Heart left ventricle (tissue), 16 donors: ENCODE data around the gene FBXO21. TPM values are rescaled to one million over a fixed set of nuclear protein-coding genes. Genes with fewer than 3 reads are reported as not detected.

Experiments
- ATAC-seq, 4 donors: fragments of 200-7000 bp; cut with Tn5 transposase; one replicate each; pipeline ENCODE4 v1.9.1; 2020 to 2022; ENCODE audit warnings: moderate library complexity in 4 of 4, mild to moderate bottlenecking in 3 of 4, moderate number of reproducible peaks in 1 of 4
- DNase-seq, 5 donors: peaks; one replicate each; pipeline ENCODE4 v3.0.0-alpha.2; 2020
- H3K27ac ChIP-seq, 12 donors: fragments of 200-600 bp; sonication (generic) in 4 of 12; one replicate each; pipeline versions ENCODE4 v1.5.0 to v1.8.0; 2016 to 2022; ENCODE audit warnings: mild to moderate bottlenecking in 2 of 12
- H3K27me3 ChIP-seq, 9 donors: fragments of 200-600 bp; sonication (generic) in 2 of 9; one replicate each; pipeline versions ENCODE4 v1.5.1 to v1.8.0; 2016 to 2022; ENCODE audit warnings: mild to moderate bottlenecking in 3 of 9
- H3K36me3 ChIP-seq, 9 donors: fragments of 200-600 bp; sonication (generic) in 2 of 9; one replicate each; pipeline versions ENCODE4 v1.5.0 to v1.8.0; 2018 to 2022; ENCODE audit warnings: mild to moderate bottlenecking in 2 of 9
- H3K4me1 ChIP-seq, 12 donors: fragments of 200-600 bp; sonication (generic) in 4 of 12; one replicate each; pipeline versions ENCODE4 v1.5.0 to v1.8.0; 2016 to 2022; ENCODE audit warnings: mild to moderate bottlenecking in 3 of 12
- H3K4me3 ChIP-seq, 12 donors: fragments of 200-600 bp; sonication (generic) in 4 of 12; one replicate each; pipeline versions ENCODE4 v1.5.0 to v1.8.0; 2017 to 2022; ENCODE audit warnings: mild to moderate bottlenecking in 9 of 12, moderate library complexity in 4 of 12
- H3K9me3 ChIP-seq, 12 donors: fragments of 200-600 bp; sonication (generic) in 4 of 12; one replicate each; pipeline versions ENCODE4 v1.5.0 to v1.8.0; 2016 to 2022; ENCODE audit warnings: mild to moderate bottlenecking in 1 of 12
- POLR2A ChIP-seq, 2 donors: fragments of 450-650 bp; IDR thresholded peaks; one replicate each; pipeline ENCODE4 v1.6.1; 2017; ENCODE audit warnings: antibody characterized with exemption in 2 of 2, mild to moderate bottlenecking in 2 of 2, moderate library complexity in 2 of 2
- WGBS, 4 donors: extraction: QIAGEN DNeasy Blood & Tissue Kit in 2 of 4; methylation state at CpG; one replicate each; pipeline versions ENCODE4 v1.1.5 to v1.1.7; 2013 to 2018; 5-methylcytosine and 5-hydroxymethylcytosine counted together
- intact Hi-C, 10 donors: fragments of 100-400 bp; cut with DNase I; formaldehyde crosslinking; loops; one replicate each; pipeline versions ENCODE4 v1.11.1 to v1.14.2; 2022
- polyA plus RNA-seq, 2 donors: library from polyadenylated mRNA; stranded (reverse); fragments of 200-250 nt; gene quantifications; one replicate each; pipeline ENCODE4 v1.2.3, GENCODE V29; 2013
- total RNA-seq, 9 donors: library from RNA; depleted of rRNA in 2 of 9; stranded (reverse); fragments of >200 nt in 2 of 9; fragmentation: NEBNext Ultra II Directional in 3 of 9; extraction: Animal tissue kit (Norgen Biotek cat#: 25700) in 3 of 9; gene quantifications; one replicate each; pipeline versions ENCODE4 v1.1.0 to v1.2.4, GENCODE V29; 2016 to 2023
- TF ChIP-seq, protein P1 (sequence below), 12 donors: fragments of 200-600 bp; sonication (generic) in 4 of 12; IDR thresholded peaks; one replicate each; pipeline versions ENCODE4 v1.5.0 to v1.8.0; 2018 to 2022; ENCODE audit warnings: antibody characterized with exemption in 12 of 12, mild to moderate bottlenecking in 5 of 12
- donor health status: ischemic (EF 13 %, LVEDD 7.1; RV severe dilation, severe dysfunction).
- donor health status: healthy with polysubstance abuse.
- donor health status: DM: no; HTN: yes; CAD: no.
- donor health status: DM: no; HTN: no; CAD: no.
- donor health status: ischemic (EF 25% LVEDD 6.9; RV normal size, moderate dysfunction).
- donor health status: ischemic (EF 25% LVEDD 5.7; RV mildly dilated, moderate dysfunction).
- donor health status: healthy.
- donor health status: DM: yes; HTN: yes; CAD: no.
- donor health status: ischemic (EF 35%, LVEDD 5.7; RV mildly dilated, moderate dysfunction).
- donor health status: nonischemic (EF 11% LVEDD 7.7; RV severe dilation, severe dysfunction).
- donor health status: DM: yes; HTN: yes; CAD: no.
- donor health status: PGD.
- donor health status: ischemic (EF 29% LVEDD 5.4; RV normal size, mild dysfunction).
- donor health status: nonischemic (EF 23%, LVEDD 6.1; RV moderate dilation, normal function).

Gene FBXO21
- total and polyA plus RNA-seq, 11 donors: 10.9 to 82.4 (median 44.1) TPM

DNA sequence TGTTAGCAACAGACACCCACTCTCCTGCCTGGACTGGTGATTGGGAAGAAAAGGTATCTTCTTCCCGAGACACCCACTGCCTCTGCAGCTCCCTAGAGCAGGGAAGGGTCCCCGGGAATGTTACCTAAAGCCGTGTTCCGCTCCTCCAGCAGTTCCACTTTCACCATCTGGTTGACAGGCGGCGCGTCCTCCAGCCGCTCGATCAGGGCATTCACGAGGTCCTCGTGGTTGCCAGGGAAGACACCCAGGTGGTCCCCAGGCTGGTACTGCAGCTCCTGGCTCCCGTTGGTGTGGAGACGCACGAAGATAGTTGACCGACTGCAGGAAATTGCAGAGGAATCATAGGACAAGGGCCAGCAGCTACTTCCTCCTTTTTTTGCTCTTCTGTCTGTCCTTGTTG lies 44.2 kb upstream of the FBXO21 start:
- H3K27me3 ChIP-seq: peaks cover 0 to 43% (median 4%) of the 10 kb centered on the region in 9 donors
- H3K36me3 ChIP-seq: no peaks in the 10 kb centered on the region
- H3K4me1 ChIP-seq: no peaks in the 10 kb centered on the region
- no peak overlapping the region for H3K27ac ChIP-seq
- DNase-seq (no peak), ATAC-seq (no peak)
- no peaks in the 10 kb centered on the region for H3K9me3 ChIP-seq
- intact Hi-C loops: loop anchor here in 6 of 10 donors (5.0 to 10.0 kb wide), 4 partner anchors 130 to 613 kb away; partner anchors contain the start of gene NOS1 (in 4 of the 6)
- no peak overlapping the region for H3K4me3 ChIP-seq
- 86 to 89% (median 87%) methylated on average over 15 of the region's 15 CpGs for WGBS, 4 donors
- TF ChIP-seq POLR2A (IDR thresholded peaks at IDR 0.05): no peak
- TF ChIP-seq, protein P1, sequence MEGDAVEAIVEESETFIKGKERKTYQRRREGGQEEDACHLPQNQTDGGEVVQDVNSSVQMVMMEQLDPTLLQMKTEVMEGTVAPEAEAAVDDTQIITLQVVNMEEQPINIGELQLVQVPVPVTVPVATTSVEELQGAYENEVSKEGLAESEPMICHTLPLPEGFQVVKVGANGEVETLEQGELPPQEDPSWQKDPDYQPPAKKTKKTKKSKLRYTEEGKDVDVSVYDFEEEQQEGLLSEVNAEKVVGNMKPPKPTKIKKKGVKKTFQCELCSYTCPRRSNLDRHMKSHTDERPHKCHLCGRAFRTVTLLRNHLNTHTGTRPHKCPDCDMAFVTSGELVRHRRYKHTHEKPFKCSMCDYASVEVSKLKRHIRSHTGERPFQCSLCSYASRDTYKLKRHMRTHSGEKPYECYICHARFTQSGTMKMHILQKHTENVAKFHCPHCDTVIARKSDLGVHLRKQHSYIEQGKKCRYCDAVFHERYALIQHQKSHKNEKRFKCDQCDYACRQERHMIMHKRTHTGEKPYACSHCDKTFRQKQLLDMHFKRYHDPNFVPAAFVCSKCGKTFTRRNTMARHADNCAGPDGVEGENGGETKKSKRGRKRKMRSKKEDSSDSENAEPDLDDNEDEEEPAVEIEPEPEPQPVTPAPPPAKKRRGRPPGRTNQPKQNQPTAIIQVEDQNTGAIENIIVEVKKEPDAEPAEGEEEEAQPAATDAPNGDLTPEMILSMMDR (IDR thresholded peaks at IDR 0.05): no peak

DNA sequence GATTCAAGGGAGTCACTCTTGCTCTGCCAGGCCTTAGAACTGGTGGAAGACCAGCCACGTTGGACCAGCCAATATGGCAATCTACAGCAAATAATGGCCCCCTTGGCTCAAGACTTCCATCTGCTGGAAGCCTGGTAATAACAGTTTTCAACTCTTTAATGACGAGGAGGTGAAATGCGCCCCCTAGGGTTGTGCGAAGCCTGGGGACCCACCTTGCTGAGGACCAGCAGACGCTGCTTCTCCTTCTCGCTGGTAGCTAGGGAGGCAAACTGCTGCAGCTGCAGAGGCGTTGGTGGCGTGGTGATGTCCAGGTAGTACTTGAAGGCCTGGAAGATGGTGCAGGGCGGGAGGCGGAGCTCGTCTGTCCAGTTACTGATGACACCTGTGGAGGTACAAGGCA lies 41.5 kb upstream of the FBXO21 start:
- H3K36me3 ChIP-seq: no peaks in the 10 kb centered on the region
- no peaks in the 10 kb centered on the region for H3K4me1 ChIP-seq
- DNase-seq: no peak
- no peaks in the 10 kb centered on the region for H3K9me3 ChIP-seq
- H3K27me3 ChIP-seq: peaks cover 0 to 46% (median 12%) of the 10 kb centered on the region in 9 donors
- TF ChIP-seq, protein P1 (IDR thresholded peaks at IDR 0.05): no peak
- TF ChIP-seq POLR2A (IDR thresholded peaks at IDR 0.05): no peak
- no peak overlapping the region for H3K4me3 ChIP-seq
- no peak for ATAC-seq
- intact Hi-C loops: loop anchor here in 6 of 10 donors (5.0 to 10.0 kb wide), 4 partner anchors 133 to 616 kb away; partner anchors contain the start of gene NOS1 (in 4 of the 6)
- no peak overlapping the region for H3K27ac ChIP-seq
- 78 to 83% (median 81%) methylated on average over 11 of the region's 11 CpGs for WGBS, 4 donors

DNA sequence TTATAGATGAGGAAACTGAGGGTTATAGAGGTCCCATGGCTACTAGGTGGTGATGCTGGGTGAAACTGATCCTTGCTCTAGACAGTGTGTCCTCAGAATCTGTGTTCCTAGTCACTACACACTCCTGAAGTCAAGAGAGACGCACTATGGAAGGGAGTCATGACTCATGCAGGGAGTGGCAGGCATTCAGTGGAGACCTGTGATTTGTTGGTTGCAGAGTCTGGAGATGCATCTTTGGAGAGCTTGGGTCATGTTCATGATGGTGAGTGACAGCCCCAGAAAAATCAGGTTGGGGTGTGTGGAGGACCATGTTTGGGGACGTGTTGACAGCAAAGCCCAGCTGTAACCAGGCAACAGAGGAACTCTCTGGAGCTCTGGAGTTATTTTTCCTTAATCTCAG lies 38.0 kb upstream of the FBXO21 start:
- H3K27ac ChIP-seq: no peak overlapping the region
- H3K36me3 ChIP-seq: no peaks in the 10 kb centered on the region
- H3K4me3 ChIP-seq: no peak overlapping the region
- TF ChIP-seq, protein P1 (IDR thresholded peaks at IDR 0.05): no peak
- no peak for TF ChIP-seq POLR2A (IDR thresholded peaks at IDR 0.05)
- no peaks in the 10 kb centered on the region for H3K9me3 ChIP-seq
- peaks cover 0 to 39% (median 10%) of the 10 kb centered on the region in 9 donors for H3K27me3 ChIP-seq
- no peaks in the 10 kb centered on the region for H3K4me1 ChIP-seq
- no peak for ATAC-seq
- no peak for DNase-seq
- intact Hi-C loops: no loop called here
- WGBS, 4 donors: 24 to 56% (median 30%) methylated on average over 2 of the region's 2 CpGs

- Histone ChIP-seq H3K4me3 (no peak overlapping the region), H3K27me3 (peaks cover 0 to 34% (median 10%) of the 10 kb centered on the region in 9 donors), H3K9me3 (no peaks in the 10 kb centered on the region), H3K4me1 (no peaks in the 10 kb centered on the region), H3K36me3 (no peaks in the 10 kb centered on the region), H3K27ac (no peak overlapping the region)
- intact Hi-C loops: no loop called here
- ATAC-seq (no peak), DNase-seq (no peak)
- TF ChIP-seq, protein P1 (IDR thresholded peaks at IDR 0.05): no peak
- TF ChIP-seq POLR2A (IDR thresholded peaks at IDR 0.05): no peak
- 45 to 62% (median 48%) methylated on average over 6 to 12 of the region's 12 CpGs for WGBS, 4 donors
Observed at GRCh38 chr12:117227000-117227653, 36.9 kb upstream of the FBXO21 start.
